Transverse colon (tissue), 4 donors: ENCODE results near the gene CCDC6. TPM values are rescaled to one million over a fixed set of nuclear protein-coding genes. Genes with fewer than 3 reads are reported as not detected.

Experiments
- DNase-seq: peaks from one replicate; pipeline ENCODE4 v3.0.0-alpha.2; 2019
- H3K27ac ChIP-seq, 4 donors: fragments of 200-600 bp; sonication (generic); 2 replicates each; pipeline ENCODE4 v1.5.1; 2016 to 2018; ENCODE audit warnings: inconsistent platforms in 4 of 4
- H3K27me3 ChIP-seq: fragments of 200-600 bp; sonication (generic); 2 replicates; pipeline ENCODE4 v1.5.1; 2017; ENCODE audit warnings: inconsistent platforms
- H3K36me3 ChIP-seq, 4 donors: fragments of 200-600 bp; sonication (generic); 2 replicates each; pipeline ENCODE4 v1.5.1; 2017 to 2019; ENCODE audit warnings: inconsistent platforms in 4 of 4
- H3K4me1 ChIP-seq, 4 donors: fragments of 200-600 bp; sonication (generic); 2 replicates each; pipeline ENCODE4 v1.5.1; 2017 to 2020; ENCODE audit warnings: inconsistent platforms in 4 of 4
- H3K4me3 ChIP-seq, 4 donors: fragments of 200-600 bp; sonication (generic); 1 replicate in 1 of 4; 2 replicates in 3 of 4; pipeline versions ENCODE4 v1.5.1 to v1.6.1; 2017 to 2019; ENCODE audit warnings: inconsistent platforms in 4 of 4
- H3K9me3 ChIP-seq, 2 donors: fragments of 200-600 bp; sonication (generic); 2 replicates each; pipeline ENCODE4 v1.5.1; 2017 to 2019; ENCODE audit warnings: inconsistent platforms in 2 of 2
- CTCF ChIP-seq, 5 experiments: fragments of 200-600 bp in 3 of 5; fragments of 450-650 bp in 2 of 5; sonication (generic) in 3 of 5; IDR thresholded peaks; 1 replicate in 2 of 5; 2 replicates in 3 of 5; pipeline ENCODE4 v1.5.1; 2016 to 2017; ENCODE audit warnings: antibody characterized with exemption in 5 of 5, inconsistent platforms in 3 of 5, mild to moderate bottlenecking in 2 of 5, moderate library complexity in 1 of 5
- EP300 ChIP-seq: sonication (generic); formaldehyde crosslinking; IDR thresholded peaks from one replicate; pipeline ENCODE4 v1.6.1; 2017; ENCODE audit warnings: antibody characterized with exemption, low read depth
- POLR2A ChIP-seq: fragments of 450-650 bp; IDR thresholded peaks from one replicate; pipeline ENCODE4 v1.6.1; 2016; ENCODE audit warnings: antibody characterized with exemption, mild to moderate bottlenecking, moderate library complexity
- POLR2AphosphoS5 ChIP-seq, 3 donors: sonication (generic); formaldehyde crosslinking; IDR thresholded peaks; one replicate each; pipeline ENCODE4 v1.6.1; 2016; ENCODE audit warnings: antibody characterized with exemption in 3 of 3
- WGBS, 2 donors: methylation state at CpG; one replicate each; pipeline ENCODE4 v1.1.5; 2018; ENCODE audit warnings: low coverage in 1 of 2; 5-methylcytosine and 5-hydroxymethylcytosine counted together
- in situ Hi-C, 4 donors: fragments of 200-750 bp; cut with MboI; loops; one replicate each; pipeline versions ENCODE4 v1.15.0 to v1.15.1; 2017; ENCODE audit warnings: low sequenced_read_pairs in 3 of 4, low pct_ligation_motif_present in 1 of 4, low pct_unique_long_range_greater_than_20kb in 1 of 4
- intact Hi-C: fragments of 100-400 bp; cut with DNase I; formaldehyde crosslinking; loops from one replicate; pipeline ENCODE4 v1.15.1; 2023; ENCODE audit warnings: low total_unique reads
- total RNA-seq, 4 donors: library from RNA; depleted of rRNA; stranded (reverse); fragments of >200 nt; gene quantifications; one replicate each; pipeline ENCODE4 v1.1.0, GENCODE V29; 2016

CCDC6 gene
- total RNA-seq, 4 donors from 2014 or later = 26.2 to 56.7 (median 49.5) TPM

GRCh38 chr10:59905731-59906416 is 482 bp downstream of the CCDC6 start:
- peak overlapping the region; percentile 95 to 97 (median 96) for H3K27ac ChIP-seq
- intact Hi-C loops (loop anchor here (2.0 kb wide), 1 partner anchor 39 kb away; no protein-coding TSS in a partner anchor), in situ Hi-C loops (no loop called here)
- H3K4me3 ChIP-seq = peak overlapping the region; percentile 84 to 99 (median 92)
- DNase-seq = peak; percentile 19
- TF ChIP-seq EP300 (no peak), POLR2AphosphoS5 (IDR thresholded peaks at IDR 0.05) (no peak), POLR2A (no peak), CTCF (IDR thresholded peaks at IDR 0.05) (no peak)
- no peaks in the 10 kb centered on the region for H3K27me3 ChIP-seq
- no peaks in the 10 kb centered on the region for H3K36me3 ChIP-seq
- H3K9me3 ChIP-seq = no peaks in the 10 kb centered on the region
- peaks cover 19 to 58% (median 44%) of the 10 kb centered on the region in 4 donors for H3K4me1 ChIP-seq
- WGBS, 2 donors = 0% methylated on average over 3 of the region's 56 CpGs; no CpG with 5 or more reads in 1 of the 2 donors

- DNase-seq = peak; percentile 59
- H3K27me3 ChIP-seq = no peaks in the 10 kb centered on the region
- peak overlapping the region; percentile 84 to 99 (median 92) for H3K4me3 ChIP-seq
- H3K36me3 ChIP-seq = no peaks in the 10 kb centered on the region
- no peaks in the 10 kb centered on the region for H3K9me3 ChIP-seq
- TF ChIP-seq POLR2AphosphoS5 (IDR thresholded peaks at IDR 0.05) (peak; percentile 24 to 65 (median 39)), CTCF (IDR thresholded peaks at IDR 0.05) (peak in 1 of 5 experiments; percentile 10), EP300 (no peak), POLR2A (peak; percentile 61)
- in situ Hi-C loops = no loop called here
- peaks cover 23 to 65% (median 50%) of the 10 kb centered on the region in 4 donors for H3K4me1 ChIP-seq
- intact Hi-C loops = loop anchor here (2.0 kb wide), 1 partner anchor 38 kb away; no protein-coding TSS in a partner anchor
- peak overlapping the region; percentile 95 to 97 (median 96) for H3K27ac ChIP-seq
- 1% methylated on average over 23 of the region's 23 CpGs; no CpG with 5 or more reads in 1 of the 2 donors for WGBS, 2 donors
Measured at GRCh38 chr10:59905066-59905730, 1.2 kb downstream of the CCDC6 start.

GRCh38 chr10:59904426-59905065 is 1.8 kb downstream of the CCDC6 start:
- TF ChIP-seq POLR2A (no peak), POLR2AphosphoS5 (IDR thresholded peaks at IDR 0.05) (no peak), CTCF (IDR thresholded peaks at IDR 0.05) (no peak), EP300 (no peak)
- DNase-seq = peak; percentile 27
- Histone ChIP-seq H3K4me1 (peaks cover 23 to 72% (median 57%) of the 10 kb centered on the region in 4 donors), H3K9me3 (no peaks in the 10 kb centered on the region), H3K36me3 (no peaks in the 10 kb centered on the region), H3K27me3 (no peaks in the 10 kb centered on the region), H3K4me3 (peak overlapping the region in 3 of 4 donors; percentile 84 to 99 (median 90)), H3K27ac (peak overlapping the region; percentile 95 to 97 (median 96))
- in situ Hi-C loops (no loop called here), intact Hi-C loops (loop anchor here (2.0 kb wide), 1 partner anchor 38 kb away; no protein-coding TSS in a partner anchor)
- 46 to 65% methylated on average over 5 to 7 of the region's 7 CpGs for WGBS, 2 donors

GRCh38 chr10:59903871-59904270 is 2.5 kb downstream of the CCDC6 start:
- Histone ChIP-seq H3K27ac (peak overlapping the region; percentile 95 to 97 (median 96)), H3K9me3 (no peaks in the 10 kb centered on the region), H3K36me3 (no peaks in the 10 kb centered on the region), H3K4me3 (peak overlapping the region in 2 of 4 donors; percentile 84 to 99), H3K4me1 (peaks cover 30 to 76% (median 62%) of the 10 kb centered on the region in 4 donors), H3K27me3 (no peaks in the 10 kb centered on the region)
- intact Hi-C loops = loop anchor here (2.0 kb wide), 1 partner anchor 37 kb away; no protein-coding TSS in a partner anchor
- 37 to 42% methylated on average over 5 to 6 of the region's 6 CpGs for WGBS, 2 donors
- in situ Hi-C loops = no loop called here
- no peak for TF ChIP-seq EP300
- no peak for TF ChIP-seq POLR2AphosphoS5 (IDR thresholded peaks at IDR 0.05)
- no peak for TF ChIP-seq POLR2A
- DNase-seq = no peak
